H9 (cell line): ENCODE results near the gene TENM4. TPM values are rescaled to one million over a fixed set of nuclear protein-coding genes. Genes with fewer than 3 reads are reported as not detected.

Experiments
- DNase-seq: peaks from one replicate; pipeline ENCODE4 v3.0.0-alpha.2; 2017
- H2AFZ ChIP-seq: one replicate; pipeline ENCODE4 v1.6.1; 2013; ENCODE audit warnings: mild to moderate bottlenecking, low read length, control low read depth, moderate library complexity
- H2AK5ac ChIP-seq: 2 replicates; pipeline ENCODE4 v1.6.1; 2013; ENCODE audit warnings: low read length, control low read depth, mixed read lengths; ENCODE audit not compliant: insufficient read length
- H2BK120ac ChIP-seq: one replicate; pipeline ENCODE4 v1.6.1; 2013; ENCODE audit warnings: low read depth, mild to moderate bottlenecking, low read length, control low read depth, inconsistent platforms; ENCODE audit not compliant: poor library complexity, severe bottlenecking
- H2BK12ac ChIP-seq: 2 replicates; pipeline ENCODE4 v1.6.1; 2013; ENCODE audit warnings: low read length, control low read depth, mixed read lengths, low read depth; ENCODE audit not compliant: insufficient read length
- H2BK15ac ChIP-seq: 2 replicates; pipeline ENCODE4 v1.6.1; 2013; ENCODE audit warnings: low read depth, low read length, control low read depth
- H2BK20ac ChIP-seq: one replicate; pipeline ENCODE4 v1.6.1; 2013; ENCODE audit warnings: low read depth, mild to moderate bottlenecking, low read length, control low read depth, inconsistent platforms; ENCODE audit not compliant: poor library complexity, severe bottlenecking
- H2BK5ac ChIP-seq: 2 replicates; pipeline ENCODE4 v1.6.1; 2013; ENCODE audit warnings: low read length, control low read depth, mixed read lengths; ENCODE audit not compliant: insufficient read length
- H3K14ac ChIP-seq: 2 replicates; pipeline ENCODE4 v1.6.1; 2013; ENCODE audit warnings: low read length, control low read depth; ENCODE audit not compliant: insufficient read depth
- H3K18ac ChIP-seq: 2 replicates; pipeline ENCODE4 v1.6.1; 2013; ENCODE audit warnings: low read depth, mild to moderate bottlenecking, mixed read lengths, low read length, control low read depth; ENCODE audit not compliant: insufficient read length
- H3K23ac ChIP-seq: 2 replicates; pipeline ENCODE4 v1.6.1; 2013; ENCODE audit warnings: low read length, control low read depth, mixed read lengths, low read depth; ENCODE audit not compliant: insufficient read length
- H3K23me2 ChIP-seq: 2 replicates; pipeline ENCODE4 v1.6.1; 2013; ENCODE audit warnings: low read depth, mild to moderate bottlenecking, mixed read lengths, low read length, control low read depth; ENCODE audit not compliant: insufficient read length, poor library complexity, severe bottlenecking
- H3K27ac ChIP-seq: 2 replicates; pipeline ENCODE4 v1.5.1; 2013; ENCODE audit warnings: low read length, control low read depth, mixed read lengths, low read depth; ENCODE audit not compliant: insufficient read length
- H3K27me3 ChIP-seq: 2 replicates; pipeline ENCODE4 v1.6.1; 2013; ENCODE audit warnings: low read length, control low read depth, inconsistent platforms; ENCODE audit not compliant: insufficient read depth
- H3K4ac ChIP-seq: 2 replicates; pipeline ENCODE4 v1.6.1; 2013; ENCODE audit warnings: low read depth, mild to moderate bottlenecking, control low read depth, inconsistent platforms, low read length, moderate library complexity
- H3K4me1 ChIP-seq: 2 replicates; pipeline ENCODE4 v1.6.1; 2013; ENCODE audit warnings: low read length, control low read depth, inconsistent platforms; ENCODE audit not compliant: insufficient read depth
- H3K4me2 ChIP-seq: 2 replicates; pipeline ENCODE4 v1.6.1; 2013; ENCODE audit warnings: low read length, control low read depth, mixed read lengths; ENCODE audit not compliant: insufficient read length, insufficient read depth
- H3K56ac ChIP-seq: 2 replicates; pipeline ENCODE4 v1.6.1; 2013; ENCODE audit warnings: low read depth, mild to moderate bottlenecking, mixed read lengths, low read length, control low read depth; ENCODE audit not compliant: insufficient read length
- H3K79me1 ChIP-seq: 2 replicates; pipeline ENCODE4 v1.6.1; 2013; ENCODE audit warnings: low read depth, mild to moderate bottlenecking, moderate library complexity, low read length, control low read depth, inconsistent platforms; ENCODE audit not compliant: insufficient read depth, poor library complexity, severe bottlenecking
- H3K79me2 ChIP-seq: 2 replicates; pipeline ENCODE4 v1.6.1; 2013; ENCODE audit warnings: low read length, control low read depth, inconsistent platforms; ENCODE audit not compliant: insufficient read depth
- H3K9ac ChIP-seq: 2 replicates; pipeline ENCODE4 v1.6.1; 2013; ENCODE audit warnings: low read length, control low read depth, mixed read lengths; ENCODE audit not compliant: insufficient read length; ENCODE audit errors: extremely low read depth
- H3K9me3 ChIP-seq: one replicate; pipeline ENCODE4 v1.6.1; 2013; ENCODE audit warnings: low read depth, low read length, inconsistent platforms; ENCODE audit not compliant: control insufficient read depth
- H3T11ph ChIP-seq: one replicate; pipeline ENCODE4 v1.6.1; 2013; ENCODE audit warnings: mild to moderate bottlenecking, low read length, control low read depth, inconsistent platforms
- H4K20me1 ChIP-seq: one replicate; pipeline ENCODE4 v1.6.1; 2013; ENCODE audit not compliant: control insufficient read depth, insufficient read length, insufficient read depth
- H4K5ac ChIP-seq: 2 replicates; pipeline ENCODE4 v1.6.1; 2013; ENCODE audit warnings: low read depth, mild to moderate bottlenecking, mixed read lengths, low read length, control low read depth; ENCODE audit not compliant: insufficient read length
- H4K8ac ChIP-seq: replicated peaks from 2 replicates; pipeline ENCODE4 v1.6.1; 2013; ENCODE audit warnings: low read length, control low read depth, mixed read lengths, low read depth; ENCODE audit not compliant: insufficient read length
- H4K91ac ChIP-seq: 2 replicates; pipeline ENCODE4 v1.6.1; 2013; ENCODE audit warnings: low read depth, mild to moderate bottlenecking, moderate library complexity, mixed read lengths, low read length, control low read depth; ENCODE audit not compliant: insufficient read length
- H3K27ac Mint-ChIP-seq, 3 experiments: 2 replicates in 2 of 3; 3 replicates in 1 of 3; pipeline ENCODE4 v1.8.0; 2020 to 2021; ENCODE audit warnings: mixed read lengths in 3 of 3, mild to moderate bottlenecking in 1 of 3, moderate library complexity in 1 of 3
- H3K27me3 Mint-ChIP-seq: 2 replicates; pipeline ENCODE4 v1.8.0; 2021; ENCODE audit warnings: low read depth, mild to moderate bottlenecking, moderate library complexity, mixed read lengths
- H3K36me3 Mint-ChIP-seq, 3 experiments: 2 replicates in 2 of 3; 3 replicates in 1 of 3; pipeline ENCODE4 v1.8.0; 2020 to 2021; ENCODE audit warnings: low read depth in 3 of 3, mixed read lengths in 3 of 3; ENCODE audit not compliant: insufficient read depth in 1 of 3
- H3K4me1 Mint-ChIP-seq, 2 experiments: 2 replicates each; pipeline ENCODE4 v1.8.0; 2020; ENCODE audit warnings: mixed read lengths in 2 of 2
- H3K4me3 Mint-ChIP-seq, 2 experiments: 2 replicates in 1 of 2; 3 replicates in 1 of 2; pipeline ENCODE4 v1.8.0; 2020 to 2021; ENCODE audit warnings: mild to moderate bottlenecking in 2 of 2, mixed read lengths in 2 of 2, moderate library complexity in 1 of 2
- H3K9me3 Mint-ChIP-seq, 2 experiments: 2 replicates in 1 of 2; 3 replicates in 1 of 2; pipeline ENCODE4 v1.8.0; 2020; ENCODE audit warnings: mild to moderate bottlenecking in 2 of 2, mixed read lengths in 2 of 2, moderate library complexity in 1 of 2
- WGBS: extraction: QIAGEN DNeasy Blood & Tissue Kit; methylation state at CpG from one replicate; pipeline ENCODE4 v1.1.7; 2013; ENCODE audit warnings: missing lambda C conversion rate, low lambda C conversion rate, mixed read lengths; ENCODE audit not compliant: insufficient read length; ENCODE audit errors: extremely low coverage; 5-methylcytosine and 5-hydroxymethylcytosine counted together
- total RNA-seq: library from RNA; stranded (reverse); gene quantifications from 2 replicates; pipeline ENCODE4 v1.2.1, GENCODE V29; 2021
- TF ChIP-seq, protein P1 (sequence below): fragments of 200-600 bp; sonication (generic); conservative IDR thresholded peaks from 3 replicates; pipeline ENCODE4 v1.8.0; 2021; ENCODE audit warnings: antibody characterized with exemption, mild to moderate bottlenecking

The TENM4 gene
- total RNA-seq, 1 experiment from 2014 or later, result 4.6 TPM

DNA sequence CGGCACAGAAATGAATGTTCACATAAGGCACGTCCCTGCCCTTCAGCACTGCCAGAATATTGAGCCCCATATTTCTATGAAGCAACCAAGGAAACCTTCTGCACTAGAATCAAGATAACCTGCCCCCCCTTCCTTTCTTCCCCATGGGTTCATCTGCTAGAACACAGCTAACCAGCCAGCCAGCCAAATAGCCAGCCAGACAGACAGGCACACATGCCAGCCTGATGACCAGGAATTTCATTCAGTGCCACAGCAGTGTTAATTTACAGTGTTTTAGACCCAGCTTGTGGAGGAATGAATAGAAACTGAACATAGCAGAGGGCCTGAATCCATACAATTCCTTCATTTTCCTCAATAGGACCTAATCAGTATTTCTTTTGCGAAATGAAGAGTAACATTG, 57.0 kb downstream of the TENM4 start:
- H4K20me1 ChIP-seq, result no peaks in the 10 kb centered on the region
- no peak overlapping the region for H3K27ac Mint-ChIP-seq

More for the DNA sequence above, 57.0 kb downstream of the TENM4 start:
- H2BK15ac ChIP-seq, result no peak overlapping the region
- H3K27ac ChIP-seq, result no peak overlapping the region
- no peak overlapping the region for H3K9ac ChIP-seq
- H2AK5ac ChIP-seq, result no peak overlapping the region
- no peaks in the 10 kb centered on the region for H3K23me2 ChIP-seq
- no peak overlapping the region for H2BK5ac ChIP-seq
- H3K4me1 ChIP-seq, result no peaks in the 10 kb centered on the region
- no peak overlapping the region for H4K91ac ChIP-seq
- Mint-ChIP-seq H3K36me3 (no peaks in the 10 kb centered on the region; a peak in 1 of 7 replicates), H3K4me1 (peaks cover 0 to 14% of the 10 kb centered on the region in 2 experiments; a peak in 2 of 4 replicates), H3K9me3 (no peaks in the 10 kb centered on the region), H3K27me3 (peaks cover 2% of the 10 kb centered on the region), H3K4me3 (no peak overlapping the region)
- no peak overlapping the region for H3K23ac ChIP-seq
- no peak overlapping the region for H2BK120ac ChIP-seq
- no peak overlapping the region for H3K4me2 ChIP-seq
- no peak overlapping the region for H2BK12ac ChIP-seq
- no peaks in the 10 kb centered on the region for H3K9me3 ChIP-seq
- no peak overlapping the region for H3K18ac ChIP-seq
- no peaks in the 10 kb centered on the region for H3K79me1 ChIP-seq
- TF ChIP-seq, protein P1, sequence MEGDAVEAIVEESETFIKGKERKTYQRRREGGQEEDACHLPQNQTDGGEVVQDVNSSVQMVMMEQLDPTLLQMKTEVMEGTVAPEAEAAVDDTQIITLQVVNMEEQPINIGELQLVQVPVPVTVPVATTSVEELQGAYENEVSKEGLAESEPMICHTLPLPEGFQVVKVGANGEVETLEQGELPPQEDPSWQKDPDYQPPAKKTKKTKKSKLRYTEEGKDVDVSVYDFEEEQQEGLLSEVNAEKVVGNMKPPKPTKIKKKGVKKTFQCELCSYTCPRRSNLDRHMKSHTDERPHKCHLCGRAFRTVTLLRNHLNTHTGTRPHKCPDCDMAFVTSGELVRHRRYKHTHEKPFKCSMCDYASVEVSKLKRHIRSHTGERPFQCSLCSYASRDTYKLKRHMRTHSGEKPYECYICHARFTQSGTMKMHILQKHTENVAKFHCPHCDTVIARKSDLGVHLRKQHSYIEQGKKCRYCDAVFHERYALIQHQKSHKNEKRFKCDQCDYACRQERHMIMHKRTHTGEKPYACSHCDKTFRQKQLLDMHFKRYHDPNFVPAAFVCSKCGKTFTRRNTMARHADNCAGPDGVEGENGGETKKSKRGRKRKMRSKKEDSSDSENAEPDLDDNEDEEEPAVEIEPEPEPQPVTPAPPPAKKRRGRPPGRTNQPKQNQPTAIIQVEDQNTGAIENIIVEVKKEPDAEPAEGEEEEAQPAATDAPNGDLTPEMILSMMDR, result no peak
- no peak overlapping the region for H4K8ac ChIP-seq
- H3T11ph ChIP-seq, result no peak overlapping the region
- no peak overlapping the region for H3K56ac ChIP-seq
- H3K14ac ChIP-seq, result no peak overlapping the region
- H2AFZ ChIP-seq, result no peak overlapping the region
- WGBS, result no CpG with 5 or more reads among the region's 3 CpGs
- no peak overlapping the region for H2BK20ac ChIP-seq
- no peak overlapping the region for H4K5ac ChIP-seq
- no peak overlapping the region for H3K4ac ChIP-seq
- H3K79me2 ChIP-seq, result no peaks in the 10 kb centered on the region
- H3K27me3 ChIP-seq, result no peaks in the 10 kb centered on the region
- no peak for DNase-seq
